GM23338 (cell line): Measurements from ENCODE around the gene SAA1. TPM values are rescaled to one million over a fixed set of nuclear protein-coding genes. Genes with fewer than 3 reads are reported as not detected.
"Not testable (repeated sequence)": the region's sequence is repeated elsewhere in the genome, so short reads cannot be mapped to it uniquely, and the experiment has no call there.

ENCODE experiments used
- ATAC-seq: fragments of 200-7000 bp; cut with Tn5 transposase; 3 replicates; pipeline ENCODE4 v1.9.1; 2020
- DNase-seq: peaks from one replicate; pipeline ENCODE4 v3.0.0-alpha.2; 2015; ENCODE audit warnings: low spot score
- H2AFZ ChIP-seq: fragments of 200-600 bp; sonication (generic); 2 replicates; pipeline ENCODE4 v1.8.0; 2016; ENCODE audit warnings: antibody characterized with exemption, mild to moderate bottlenecking, moderate library complexity
- H3F3A ChIP-seq: fragments of 200-600 bp; sonication (generic); replicated peaks from 2 replicates; pipeline ENCODE4 v1.8.0; 2017; ENCODE audit warnings: antibody characterized with exemption, mixed run types, low read depth
- H3K27ac ChIP-seq: fragments of 200-600 bp; sonication (generic); 2 replicates; pipeline ENCODE4 v1.6.1; 2016; ENCODE audit warnings: low read depth
- H3K27me3 ChIP-seq: fragments of 200-600 bp; sonication (generic); 2 replicates; pipeline ENCODE4 v1.8.0; 2016; ENCODE audit warnings: mild to moderate bottlenecking, mixed run types, moderate library complexity; ENCODE audit not compliant: insufficient read depth
- H3K36me3 ChIP-seq: fragments of 200-600 bp; sonication (generic); 2 replicates; pipeline ENCODE4 v1.8.0; 2016; ENCODE audit warnings: mild to moderate bottlenecking; ENCODE audit not compliant: insufficient read depth
- H3K4me1 ChIP-seq: fragments of 200-600 bp; sonication (generic); 2 replicates; pipeline ENCODE4 v1.8.0; 2016; ENCODE audit warnings: mild to moderate bottlenecking, moderate library complexity; ENCODE audit not compliant: insufficient read depth
- H3K4me2 ChIP-seq: fragments of 200-600 bp; sonication (generic); 2 replicates; pipeline ENCODE4 v1.7.1; 2017; ENCODE audit warnings: mixed run types
- H3K4me3 ChIP-seq: fragments of 200-600 bp; sonication (generic); 2 replicates; pipeline ENCODE4 v1.6.1; 2016; ENCODE audit warnings: mixed run types
- H3K79me2 ChIP-seq: fragments of 200-600 bp; sonication (generic); replicated peaks from 2 replicates; pipeline ENCODE4 v1.8.0; 2017; ENCODE audit warnings: mild to moderate bottlenecking; ENCODE audit not compliant: insufficient read depth
- H3K9me2 ChIP-seq: fragments of 200-600 bp; sonication (generic); 2 replicates; pipeline ENCODE4 v1.8.0; 2017; ENCODE audit not compliant: insufficient read depth
- H4K20me1 ChIP-seq: fragments of 200-600 bp; sonication (generic); replicated peaks from 2 replicates; pipeline ENCODE4 v1.8.0; 2017; ENCODE audit warnings: mild to moderate bottlenecking; ENCODE audit not compliant: insufficient read depth
- H3K27ac Mint-ChIP-seq: 2 replicates; pipeline ENCODE4 v1.8.0; 2020; ENCODE audit warnings: inconsistent platforms, mild to moderate bottlenecking, moderate library complexity, mixed read lengths
- H3K27me3 Mint-ChIP-seq: 3 replicates; pipeline ENCODE4 v1.8.0; 2022; ENCODE audit warnings: low read depth, mild to moderate bottlenecking, moderate library complexity, mixed read lengths, inconsistent platforms; ENCODE audit not compliant: insufficient read depth, poor library complexity
- H3K36me3 Mint-ChIP-seq: 3 replicates; pipeline ENCODE4 v1.8.0; 2021; ENCODE audit warnings: low read depth, mild to moderate bottlenecking, inconsistent platforms, moderate library complexity, mixed read lengths
- H3K4me1 Mint-ChIP-seq: 3 replicates; pipeline ENCODE4 v1.8.0; 2020; ENCODE audit warnings: mild to moderate bottlenecking, inconsistent platforms, mixed read lengths
- H3K4me3 Mint-ChIP-seq: 3 replicates; pipeline ENCODE4 v1.8.0; 2021; ENCODE audit warnings: moderate library complexity, mild to moderate bottlenecking, inconsistent platforms, mixed read lengths
- H3K9me3 Mint-ChIP-seq: 3 replicates; pipeline ENCODE4 v1.8.0; 2020; ENCODE audit warnings: moderate library complexity, mild to moderate bottlenecking, inconsistent platforms, mixed read lengths
- CREB1 ChIP-seq: fragments of 250-450 bp; sonication (Bioruptor Pico); IDR thresholded peaks from 2 replicates; pipeline ENCODE4 v1.5.0; 2020; ENCODE audit warnings: low read depth, mild to moderate bottlenecking, moderate library complexity
- EZH2phosphoT487 ChIP-seq: fragments of 200-600 bp; sonication (generic); IDR thresholded peaks from one replicate; pipeline ENCODE4 v1.8.1; 2018; ENCODE audit warnings: antibody characterized with exemption; ENCODE audit not compliant: unreplicated experiment
- NANOG ChIP-seq: IDR thresholded peaks from 2 replicates; pipeline ENCODE4 v1.6.1; 2016; ENCODE audit warnings: antibody characterized with exemption, borderline replicate concordance
- STAT1 ChIP-seq: IDR thresholded peaks from one replicate; pipeline ENCODE4 v1.6.1; 2016; ENCODE audit warnings: antibody characterized with exemption; ENCODE audit not compliant: unreplicated experiment
- ZNF331 ChIP-seq: fragments of 250-450 bp; sonication (Bioruptor Pico); IDR thresholded peaks from 2 replicates; pipeline ENCODE4 v1.5.0; 2020; ENCODE audit warnings: low read depth, mild to moderate bottlenecking, moderate library complexity
- ZNF462 ChIP-seq: fragments of 250-450 bp; sonication (Bioruptor Pico); IDR thresholded peaks from 2 replicates; pipeline ENCODE4 v1.5.0; 2020; ENCODE audit warnings: mild to moderate bottlenecking, moderate library complexity
- polyA plus RNA-seq: library from polyadenylated mRNA; unstranded; fragments of >200 nt; fragmentation: Nextera tagmentation; extraction: Ambion mirVana; gene quantifications from 2 replicates; pipeline ENCODE4 v1.2.1, GENCODE V29; 2016
- total RNA-seq: library from RNA; depleted of rRNA; stranded (reverse); fragments of >200 nt; shearing (Covaris generic); gene quantifications from 2 replicates; pipeline ENCODE4 v1.2.3, GENCODE V29; 2014
- TF ChIP-seq, protein P1 (sequence below): IDR thresholded peaks from one replicate; pipeline ENCODE4 v1.6.1; 2018; ENCODE audit warnings: antibody characterized with exemption; ENCODE audit not compliant: unreplicated experiment
- TF ChIP-seq, protein P2 (sequence below), 2 experiments: fragments of 200-600 bp in 1 of 2; sonication (generic) in 1 of 2; conservative IDR thresholded peaks; 2 replicates each; pipeline versions ENCODE4 v1.5.1 to v1.6.1; 2016 to 2017; ENCODE audit warnings: antibody characterized with exemption in 2 of 2, low read depth in 2 of 2, mild to moderate bottlenecking in 2 of 2, moderate library complexity in 1 of 2

SAA1 gene
- total and polyA plus RNA-seq, 2 experiments from 2014 or later: not detected

- H3K4me3 ChIP-seq, H3K9me3 Mint-ChIP-seq, H3K4me1 Mint-ChIP-seq, H3K36me3 Mint-ChIP-seq, H3F3A ChIP-seq, H4K20me1 ChIP-seq, H3K27ac ChIP-seq, H3K79me2 ChIP-seq, H3K27ac Mint-ChIP-seq, H3K27me3 Mint-ChIP-seq, ATAC-seq, H3K4me1 ChIP-seq, H3K4me3 Mint-ChIP-seq, H3K27me3 ChIP-seq, H3K36me3 ChIP-seq: not testable (repeated sequence)
- H3K4me2 ChIP-seq: 0 out of 2 replicates have a peak overlapping the region, but pooled peaks have one; percentile 29
- 0 out of 2 replicates have a peak overlapping the region, but pooled peaks have one; percentile 23 for H2AFZ ChIP-seq
- DNase-seq: peak; percentile 67
- TF ChIP-seq ZNF462 (CRISPR knock-in tag): 0 out of 2 replicates have a peak, but pooled peaks have one; percentile 1
- H3K9me2 ChIP-seq: peaks cover 12% of the 10 kb centered on the region; the same call in 1 of the 2 replicates
Measured at GRCh38 chr11:18262681-18263350, 3.2 kb upstream of the SAA1 start.

- H3F3A ChIP-seq: no peaks in the 10 kb centered on the region
- Mint-ChIP-seq H3K36me3 (no peaks in the 10 kb centered on the region), H3K27me3 (peaks cover 2% of the 10 kb centered on the region), H3K4me1 (no peaks in the 10 kb centered on the region), H3K4me3 (no peak overlapping the region), H3K9me3 (no peaks in the 10 kb centered on the region), H3K27ac (no peak overlapping the region)
- H3K4me1 ChIP-seq: no peaks in the 10 kb centered on the region; the same call in 1 of the 2 replicates
- no peak for DNase-seq
- H3K9me2 ChIP-seq: peaks cover 12% of the 10 kb centered on the region; the same call in 1 of the 2 replicates
- no peak for ATAC-seq
- no peak overlapping the region for H3K27ac ChIP-seq
- no peaks in the 10 kb centered on the region for H3K79me2 ChIP-seq
- H2AFZ ChIP-seq: no peak overlapping the region; the same call in 1 of the 2 replicates
- no peaks in the 10 kb centered on the region for H3K36me3 ChIP-seq
- H3K4me3 ChIP-seq: no peak overlapping the region
- H4K20me1 ChIP-seq: no peaks in the 10 kb centered on the region
- no peaks in the 10 kb centered on the region for H3K27me3 ChIP-seq
- no peak overlapping the region for H3K4me2 ChIP-seq
- TF ChIP-seq NANOG (no peak), STAT1 (no peak), CREB1 (CRISPR knock-in tag) (no peak), EZH2phosphoT487 (no peak), ZNF331 (no peak)
- TF ChIP-seq, protein P1, sequence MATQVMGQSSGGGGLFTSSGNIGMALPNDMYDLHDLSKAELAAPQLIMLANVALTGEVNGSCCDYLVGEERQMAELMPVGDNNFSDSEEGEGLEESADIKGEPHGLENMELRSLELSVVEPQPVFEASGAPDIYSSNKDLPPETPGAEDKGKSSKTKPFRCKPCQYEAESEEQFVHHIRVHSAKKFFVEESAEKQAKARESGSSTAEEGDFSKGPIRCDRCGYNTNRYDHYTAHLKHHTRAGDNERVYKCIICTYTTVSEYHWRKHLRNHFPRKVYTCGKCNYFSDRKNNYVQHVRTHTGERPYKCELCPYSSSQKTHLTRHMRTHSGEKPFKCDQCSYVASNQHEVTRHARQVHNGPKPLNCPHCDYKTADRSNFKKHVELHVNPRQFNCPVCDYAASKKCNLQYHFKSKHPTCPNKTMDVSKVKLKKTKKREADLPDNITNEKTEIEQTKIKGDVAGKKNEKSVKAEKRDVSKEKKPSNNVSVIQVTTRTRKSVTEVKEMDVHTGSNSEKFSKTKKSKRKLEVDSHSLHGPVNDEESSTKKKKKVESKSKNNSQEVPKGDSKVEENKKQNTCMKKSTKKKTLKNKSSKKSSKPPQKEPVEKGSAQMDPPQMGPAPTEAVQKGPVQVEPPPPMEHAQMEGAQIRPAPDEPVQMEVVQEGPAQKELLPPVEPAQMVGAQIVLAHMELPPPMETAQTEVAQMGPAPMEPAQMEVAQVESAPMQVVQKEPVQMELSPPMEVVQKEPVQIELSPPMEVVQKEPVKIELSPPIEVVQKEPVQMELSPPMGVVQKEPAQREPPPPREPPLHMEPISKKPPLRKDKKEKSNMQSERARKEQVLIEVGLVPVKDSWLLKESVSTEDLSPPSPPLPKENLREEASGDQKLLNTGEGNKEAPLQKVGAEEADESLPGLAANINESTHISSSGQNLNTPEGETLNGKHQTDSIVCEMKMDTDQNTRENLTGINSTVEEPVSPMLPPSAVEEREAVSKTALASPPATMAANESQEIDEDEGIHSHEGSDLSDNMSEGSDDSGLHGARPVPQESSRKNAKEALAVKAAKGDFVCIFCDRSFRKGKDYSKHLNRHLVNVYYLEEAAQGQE: no peak
- TF ChIP-seq, protein P2, sequence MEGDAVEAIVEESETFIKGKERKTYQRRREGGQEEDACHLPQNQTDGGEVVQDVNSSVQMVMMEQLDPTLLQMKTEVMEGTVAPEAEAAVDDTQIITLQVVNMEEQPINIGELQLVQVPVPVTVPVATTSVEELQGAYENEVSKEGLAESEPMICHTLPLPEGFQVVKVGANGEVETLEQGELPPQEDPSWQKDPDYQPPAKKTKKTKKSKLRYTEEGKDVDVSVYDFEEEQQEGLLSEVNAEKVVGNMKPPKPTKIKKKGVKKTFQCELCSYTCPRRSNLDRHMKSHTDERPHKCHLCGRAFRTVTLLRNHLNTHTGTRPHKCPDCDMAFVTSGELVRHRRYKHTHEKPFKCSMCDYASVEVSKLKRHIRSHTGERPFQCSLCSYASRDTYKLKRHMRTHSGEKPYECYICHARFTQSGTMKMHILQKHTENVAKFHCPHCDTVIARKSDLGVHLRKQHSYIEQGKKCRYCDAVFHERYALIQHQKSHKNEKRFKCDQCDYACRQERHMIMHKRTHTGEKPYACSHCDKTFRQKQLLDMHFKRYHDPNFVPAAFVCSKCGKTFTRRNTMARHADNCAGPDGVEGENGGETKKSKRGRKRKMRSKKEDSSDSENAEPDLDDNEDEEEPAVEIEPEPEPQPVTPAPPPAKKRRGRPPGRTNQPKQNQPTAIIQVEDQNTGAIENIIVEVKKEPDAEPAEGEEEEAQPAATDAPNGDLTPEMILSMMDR (conservative IDR thresholded peaks at IDR 0.05; ENCODE audit: low read depth in 2 of 2): no peak
Measured at GRCh38 chr11:18264035-18264434, 2.0 kb upstream of the SAA1 start.
